H9 (cell line): ENCODE data around the gene NEK6. TPM values are rescaled to one million over a fixed set of nuclear protein-coding genes. Genes with fewer than 3 reads are reported as not detected.

Experiments used
- DNase-seq: peaks from one replicate; pipeline ENCODE4 v3.0.0-alpha.2; 2017
- H2AFZ ChIP-seq: one replicate; pipeline ENCODE4 v1.6.1; 2013; ENCODE audit warnings: mild to moderate bottlenecking, low read length, control low read depth, moderate library complexity
- H2AK5ac ChIP-seq: 2 replicates; pipeline ENCODE4 v1.6.1; 2013; ENCODE audit warnings: low read length, control low read depth, mixed read lengths; ENCODE audit not compliant: insufficient read length
- H2BK120ac ChIP-seq: one replicate; pipeline ENCODE4 v1.6.1; 2013; ENCODE audit warnings: low read depth, mild to moderate bottlenecking, low read length, control low read depth, inconsistent platforms; ENCODE audit not compliant: poor library complexity, severe bottlenecking
- H2BK12ac ChIP-seq: 2 replicates; pipeline ENCODE4 v1.6.1; 2013; ENCODE audit warnings: low read length, control low read depth, mixed read lengths, low read depth; ENCODE audit not compliant: insufficient read length
- H2BK15ac ChIP-seq: 2 replicates; pipeline ENCODE4 v1.6.1; 2013; ENCODE audit warnings: low read depth, low read length, control low read depth
- H2BK20ac ChIP-seq: one replicate; pipeline ENCODE4 v1.6.1; 2013; ENCODE audit warnings: low read depth, mild to moderate bottlenecking, low read length, control low read depth, inconsistent platforms; ENCODE audit not compliant: poor library complexity, severe bottlenecking
- H2BK5ac ChIP-seq: 2 replicates; pipeline ENCODE4 v1.6.1; 2013; ENCODE audit warnings: low read length, control low read depth, mixed read lengths; ENCODE audit not compliant: insufficient read length
- H3K14ac ChIP-seq: 2 replicates; pipeline ENCODE4 v1.6.1; 2013; ENCODE audit warnings: low read length, control low read depth; ENCODE audit not compliant: insufficient read depth
- H3K18ac ChIP-seq: 2 replicates; pipeline ENCODE4 v1.6.1; 2013; ENCODE audit warnings: low read depth, mild to moderate bottlenecking, mixed read lengths, low read length, control low read depth; ENCODE audit not compliant: insufficient read length
- H3K23ac ChIP-seq: 2 replicates; pipeline ENCODE4 v1.6.1; 2013; ENCODE audit warnings: low read length, control low read depth, mixed read lengths, low read depth; ENCODE audit not compliant: insufficient read length
- H3K23me2 ChIP-seq: 2 replicates; pipeline ENCODE4 v1.6.1; 2013; ENCODE audit warnings: low read depth, mild to moderate bottlenecking, mixed read lengths, low read length, control low read depth; ENCODE audit not compliant: insufficient read length, poor library complexity, severe bottlenecking
- H3K27ac ChIP-seq: 2 replicates; pipeline ENCODE4 v1.5.1; 2013; ENCODE audit warnings: low read length, control low read depth, mixed read lengths, low read depth; ENCODE audit not compliant: insufficient read length
- H3K27me3 ChIP-seq: 2 replicates; pipeline ENCODE4 v1.6.1; 2013; ENCODE audit warnings: low read length, control low read depth, inconsistent platforms; ENCODE audit not compliant: insufficient read depth
- H3K4ac ChIP-seq: 2 replicates; pipeline ENCODE4 v1.6.1; 2013; ENCODE audit warnings: low read depth, mild to moderate bottlenecking, control low read depth, inconsistent platforms, low read length, moderate library complexity
- H3K4me1 ChIP-seq: 2 replicates; pipeline ENCODE4 v1.6.1; 2013; ENCODE audit warnings: low read length, control low read depth, inconsistent platforms; ENCODE audit not compliant: insufficient read depth
- H3K4me2 ChIP-seq: 2 replicates; pipeline ENCODE4 v1.6.1; 2013; ENCODE audit warnings: low read length, control low read depth, mixed read lengths; ENCODE audit not compliant: insufficient read length, insufficient read depth
- H3K56ac ChIP-seq: 2 replicates; pipeline ENCODE4 v1.6.1; 2013; ENCODE audit warnings: low read depth, mild to moderate bottlenecking, mixed read lengths, low read length, control low read depth; ENCODE audit not compliant: insufficient read length
- H3K79me1 ChIP-seq: 2 replicates; pipeline ENCODE4 v1.6.1; 2013; ENCODE audit warnings: low read depth, mild to moderate bottlenecking, moderate library complexity, low read length, control low read depth, inconsistent platforms; ENCODE audit not compliant: insufficient read depth, poor library complexity, severe bottlenecking
- H3K79me2 ChIP-seq: 2 replicates; pipeline ENCODE4 v1.6.1; 2013; ENCODE audit warnings: low read length, control low read depth, inconsistent platforms; ENCODE audit not compliant: insufficient read depth
- H3K9ac ChIP-seq: 2 replicates; pipeline ENCODE4 v1.6.1; 2013; ENCODE audit warnings: low read length, control low read depth, mixed read lengths; ENCODE audit not compliant: insufficient read length; ENCODE audit errors: extremely low read depth
- H3K9me3 ChIP-seq: one replicate; pipeline ENCODE4 v1.6.1; 2013; ENCODE audit warnings: low read depth, low read length, inconsistent platforms; ENCODE audit not compliant: control insufficient read depth
- H3T11ph ChIP-seq: one replicate; pipeline ENCODE4 v1.6.1; 2013; ENCODE audit warnings: mild to moderate bottlenecking, low read length, control low read depth, inconsistent platforms
- H4K20me1 ChIP-seq: one replicate; pipeline ENCODE4 v1.6.1; 2013; ENCODE audit not compliant: control insufficient read depth, insufficient read length, insufficient read depth
- H4K5ac ChIP-seq: 2 replicates; pipeline ENCODE4 v1.6.1; 2013; ENCODE audit warnings: low read depth, mild to moderate bottlenecking, mixed read lengths, low read length, control low read depth; ENCODE audit not compliant: insufficient read length
- H4K8ac ChIP-seq: replicated peaks from 2 replicates; pipeline ENCODE4 v1.6.1; 2013; ENCODE audit warnings: low read length, control low read depth, mixed read lengths, low read depth; ENCODE audit not compliant: insufficient read length
- H4K91ac ChIP-seq: 2 replicates; pipeline ENCODE4 v1.6.1; 2013; ENCODE audit warnings: low read depth, mild to moderate bottlenecking, moderate library complexity, mixed read lengths, low read length, control low read depth; ENCODE audit not compliant: insufficient read length
- H3K27ac Mint-ChIP-seq, 3 experiments: 2 replicates in 2 of 3; 3 replicates in 1 of 3; pipeline ENCODE4 v1.8.0; 2020 to 2021; ENCODE audit warnings: mixed read lengths in 3 of 3, mild to moderate bottlenecking in 1 of 3, moderate library complexity in 1 of 3
- H3K27me3 Mint-ChIP-seq: 2 replicates; pipeline ENCODE4 v1.8.0; 2021; ENCODE audit warnings: low read depth, mild to moderate bottlenecking, moderate library complexity, mixed read lengths
- H3K36me3 Mint-ChIP-seq, 3 experiments: 2 replicates in 2 of 3; 3 replicates in 1 of 3; pipeline ENCODE4 v1.8.0; 2020 to 2021; ENCODE audit warnings: low read depth in 3 of 3, mixed read lengths in 3 of 3; ENCODE audit not compliant: insufficient read depth in 1 of 3
- H3K4me1 Mint-ChIP-seq, 2 experiments: 2 replicates each; pipeline ENCODE4 v1.8.0; 2020; ENCODE audit warnings: mixed read lengths in 2 of 2
- H3K4me3 Mint-ChIP-seq, 2 experiments: 2 replicates in 1 of 2; 3 replicates in 1 of 2; pipeline ENCODE4 v1.8.0; 2020 to 2021; ENCODE audit warnings: mild to moderate bottlenecking in 2 of 2, mixed read lengths in 2 of 2, moderate library complexity in 1 of 2
- H3K9me3 Mint-ChIP-seq, 2 experiments: 2 replicates in 1 of 2; 3 replicates in 1 of 2; pipeline ENCODE4 v1.8.0; 2020; ENCODE audit warnings: mild to moderate bottlenecking in 2 of 2, mixed read lengths in 2 of 2, moderate library complexity in 1 of 2
- WGBS: extraction: QIAGEN DNeasy Blood & Tissue Kit; methylation state at CpG from one replicate; pipeline ENCODE4 v1.1.7; 2013; ENCODE audit warnings: missing lambda C conversion rate, low lambda C conversion rate, mixed read lengths; ENCODE audit not compliant: insufficient read length; ENCODE audit errors: extremely low coverage; 5-methylcytosine and 5-hydroxymethylcytosine counted together
- total RNA-seq: library from RNA; stranded (reverse); gene quantifications from 2 replicates; pipeline ENCODE4 v1.2.1, GENCODE V29; 2021
- TF ChIP-seq, protein P1 (sequence below): fragments of 200-600 bp; sonication (generic); conservative IDR thresholded peaks from 3 replicates; pipeline ENCODE4 v1.8.0; 2021; ENCODE audit warnings: antibody characterized with exemption, mild to moderate bottlenecking

NEK6 gene
- total RNA-seq, 1 experiment from 2014 or later, result 14.3 TPM

DNA sequence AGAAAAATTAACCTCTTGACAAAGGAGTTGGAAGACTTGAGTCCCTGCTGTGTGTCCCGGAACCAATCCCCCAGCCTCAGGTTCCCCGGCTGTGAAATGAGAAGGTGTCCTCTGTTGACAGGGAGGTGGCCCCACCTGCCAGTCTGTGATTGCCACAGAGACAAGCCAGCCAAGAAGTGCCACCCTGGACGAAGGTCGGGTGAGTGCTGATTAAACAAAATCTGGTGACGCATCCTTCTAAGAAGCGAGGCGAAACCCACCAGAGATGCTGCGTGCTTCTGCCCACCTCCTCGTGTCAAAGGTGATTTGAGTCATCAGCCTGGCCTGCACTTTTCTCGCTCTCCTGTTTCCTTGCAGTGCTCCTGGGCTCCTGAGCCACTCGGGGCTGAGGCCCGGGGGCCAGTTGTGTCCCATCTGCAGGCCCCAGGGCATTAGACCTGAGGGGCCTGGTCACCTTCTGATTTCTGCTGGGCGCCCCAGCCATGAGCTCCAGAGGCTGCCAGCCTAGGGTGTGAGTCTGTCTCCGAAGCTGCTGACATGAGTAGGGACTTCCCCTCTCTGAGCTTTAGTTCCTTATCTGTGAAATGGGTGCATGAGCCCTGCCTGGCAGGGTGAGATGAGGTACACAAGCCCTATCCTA is 28.7 kb downstream of the NEK6 start:
- no peaks in the 10 kb centered on the region; a peak in 1 of 5 replicates for H3K9me3 Mint-ChIP-seq
- H3K23me2 ChIP-seq, result peaks cover 2% of the 10 kb centered on the region
- TF ChIP-seq, protein P1, sequence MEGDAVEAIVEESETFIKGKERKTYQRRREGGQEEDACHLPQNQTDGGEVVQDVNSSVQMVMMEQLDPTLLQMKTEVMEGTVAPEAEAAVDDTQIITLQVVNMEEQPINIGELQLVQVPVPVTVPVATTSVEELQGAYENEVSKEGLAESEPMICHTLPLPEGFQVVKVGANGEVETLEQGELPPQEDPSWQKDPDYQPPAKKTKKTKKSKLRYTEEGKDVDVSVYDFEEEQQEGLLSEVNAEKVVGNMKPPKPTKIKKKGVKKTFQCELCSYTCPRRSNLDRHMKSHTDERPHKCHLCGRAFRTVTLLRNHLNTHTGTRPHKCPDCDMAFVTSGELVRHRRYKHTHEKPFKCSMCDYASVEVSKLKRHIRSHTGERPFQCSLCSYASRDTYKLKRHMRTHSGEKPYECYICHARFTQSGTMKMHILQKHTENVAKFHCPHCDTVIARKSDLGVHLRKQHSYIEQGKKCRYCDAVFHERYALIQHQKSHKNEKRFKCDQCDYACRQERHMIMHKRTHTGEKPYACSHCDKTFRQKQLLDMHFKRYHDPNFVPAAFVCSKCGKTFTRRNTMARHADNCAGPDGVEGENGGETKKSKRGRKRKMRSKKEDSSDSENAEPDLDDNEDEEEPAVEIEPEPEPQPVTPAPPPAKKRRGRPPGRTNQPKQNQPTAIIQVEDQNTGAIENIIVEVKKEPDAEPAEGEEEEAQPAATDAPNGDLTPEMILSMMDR, result no peak
- no peak overlapping the region for H3K56ac ChIP-seq
- H3K9me3 ChIP-seq, result no peaks in the 10 kb centered on the region
- no peaks in the 10 kb centered on the region; a peak in 1 of 7 replicates for H3K36me3 Mint-ChIP-seq
- no peaks in the 10 kb centered on the region for H3K27me3 ChIP-seq
- H3K4ac ChIP-seq, result no peak overlapping the region
- H2BK120ac ChIP-seq, result no peak overlapping the region
- H2BK5ac ChIP-seq, result no peak overlapping the region
- no peak overlapping the region for H2BK20ac ChIP-seq
- H3K14ac ChIP-seq, result no peak overlapping the region
- no peak overlapping the region for H3K27ac ChIP-seq
- H2BK12ac ChIP-seq, result no peak overlapping the region
- no CpG with 5 or more reads among the region's 14 CpGs for WGBS
- H2AFZ ChIP-seq, result no peak overlapping the region
- H4K91ac ChIP-seq, result no peak overlapping the region
- H3K18ac ChIP-seq, result no peak overlapping the region
- H3K4me3 Mint-ChIP-seq, result no peak overlapping the region
- no peak overlapping the region for H3K4me2 ChIP-seq
- no peak overlapping the region for H3K23ac ChIP-seq
- H3K79me2 ChIP-seq, result no peaks in the 10 kb centered on the region
- no peak overlapping the region for H4K8ac ChIP-seq
- peak overlapping the region in 1 of 3 experiments; percentile 70; a peak in 2 of 7 replicates for H3K27ac Mint-ChIP-seq
- H3K79me1 ChIP-seq, result no peaks in the 10 kb centered on the region
- H3T11ph ChIP-seq, result no peak overlapping the region
- no peaks in the 10 kb centered on the region; the same call in 1 of the 2 replicates for H3K27me3 Mint-ChIP-seq
- no peaks in the 10 kb centered on the region for H4K20me1 ChIP-seq
- no peak overlapping the region for H4K5ac ChIP-seq
- H3K4me1 Mint-ChIP-seq, result peaks cover 6 to 23% of the 10 kb centered on the region in 2 experiments; a peak in 3 of 4 replicates
- no peak overlapping the region for H3K9ac ChIP-seq
- no peak for DNase-seq
- H2AK5ac ChIP-seq, result no peak overlapping the region
- no peak overlapping the region for H2BK15ac ChIP-seq
- no peaks in the 10 kb centered on the region for H3K4me1 ChIP-seq
